Epithelial cell of proximal tubule (primary cell): ENCODE data around the gene NPC1L1. TPM values are rescaled to one million over a fixed set of nuclear protein-coding genes. Genes with fewer than 3 reads are reported as not detected.

Source experiments
- DNase-seq: peaks from one replicate; pipeline ENCODE4 v3.0.0-alpha.2; 2011; ENCODE audit warnings: low read depth
- H3K4me3 ChIP-seq: 2 replicates; pipeline ENCODE4 v1.5.1; 2011; ENCODE audit warnings: low read depth, mild to moderate bottlenecking, low read length
- CTCF ChIP-seq: conservative IDR thresholded peaks from 2 replicates; pipeline ENCODE4 v1.5.1; 2012; ENCODE audit warnings: low read depth, mild to moderate bottlenecking, low read length
- total RNA-seq: library from RNA; depleted of rRNA; stranded (reverse); fragments of >200 nt; gene quantifications from 2 replicates; pipeline ENCODE4 v1.2.3, GENCODE V29; 2015

The NPC1L1 gene
- total RNA-seq, 1 donor from 2014 or later = 0.23 TPM

GRCh38 chr7:44521347-44522095 lies 19.6 kb downstream of the NPC1L1 start:
- TF ChIP-seq CTCF = no peak
- H3K4me3 ChIP-seq = no peak overlapping the region

GRCh38 chr7:44520574-44520973 lies 20.6 kb downstream of the NPC1L1 start:
- DNase-seq = no peak
- no peak overlapping the region for H3K4me3 ChIP-seq
- no peak for TF ChIP-seq CTCF

More at GRCh38 chr7:44521347-44522095, 19.6 kb downstream of the NPC1L1 start:
- no peak for DNase-seq

GRCh38 chr7:44519546-44519945 lies 21.6 kb downstream of the NPC1L1 start:
- TF ChIP-seq CTCF = no peak
- no peak for DNase-seq
- H3K4me3 ChIP-seq = no peak overlapping the region

GRCh38 chr7:44518761-44519160 lies 22.4 kb downstream of the NPC1L1 start:
- DNase-seq = no peak
- H3K4me3 ChIP-seq = no peak overlapping the region
- TF ChIP-seq CTCF = no peak

GRCh38 chr7:44517175-44517574 lies 24.0 kb downstream of the NPC1L1 start:
- no peak for TF ChIP-seq CTCF
- no peak for DNase-seq

GRCh38 chr7:44515590-44516268 lies 25.4 kb downstream of the NPC1L1 start:
- DNase-seq = no peak
- TF ChIP-seq CTCF = no peak
- no peak overlapping the region for H3K4me3 ChIP-seq

More at GRCh38 chr7:44517175-44517574, 24.0 kb downstream of the NPC1L1 start:
- H3K4me3 ChIP-seq = no peak overlapping the region

- TF ChIP-seq CTCF = no peak
- DNase-seq = no peak
- no peak overlapping the region for H3K4me3 ChIP-seq
Measured at GRCh38 chr7:44512736-44513135, 28.4 kb downstream of the NPC1L1 start.
